Measurements from ENCODE around the gene KLF16. TPM values are rescaled to one million over a fixed set of nuclear protein-coding genes. Genes with fewer than 3 reads are reported as not detected.

KLF16 gene
- 37.0 and 38.1 TPM in 2 replicates for total RNA-seq

DNA sequence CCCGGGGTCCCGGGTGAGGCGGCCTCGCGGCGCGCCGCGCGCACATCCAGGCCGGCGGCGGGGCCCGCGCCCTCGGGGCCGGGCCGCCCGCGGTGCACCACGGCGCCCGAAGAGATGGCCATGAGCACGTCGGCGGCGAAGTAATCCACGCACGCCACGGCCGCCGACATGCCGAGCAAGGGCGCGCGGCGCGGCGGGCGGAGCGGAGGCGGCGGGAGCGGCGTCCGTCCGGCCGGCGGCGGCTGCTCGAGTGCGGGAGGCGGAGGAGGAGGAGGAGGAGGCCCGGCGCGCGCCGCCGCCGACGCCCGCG is at the start of gene KLF16:
Gene KLF16 (minus strand): TSS at position 252 of the 310 bp plus-strand sequence. CDS start 82 bp downstream, at position 170.
- H3K9me3 Mint-ChIP-seq = no peaks in the 10 kb centered on the region
- intact Hi-C loops (cut with micrococcal nuclease) = loop anchor here (5.0 kb wide), 1 partner anchor 234 kb away; the partner anchor contains the start of genes IZUMO4 and MOB3A
- peak within 1 kb of the TSS; percentile 88 for H3K4me3 Mint-ChIP-seq
- peaks cover 6% of the 10 kb centered on the region for H3K36me3 Mint-ChIP-seq (ENCODE audit: low read depth)
- no peaks in the 10 kb centered on the region for H3K27me3 Mint-ChIP-seq
- DNase-seq = no peak
- peaks cover 19% of the 10 kb centered on the region for H3K4me1 Mint-ChIP-seq
- H3K27ac Mint-ChIP-seq = peak within 1 kb of the TSS; percentile 91

DNA sequence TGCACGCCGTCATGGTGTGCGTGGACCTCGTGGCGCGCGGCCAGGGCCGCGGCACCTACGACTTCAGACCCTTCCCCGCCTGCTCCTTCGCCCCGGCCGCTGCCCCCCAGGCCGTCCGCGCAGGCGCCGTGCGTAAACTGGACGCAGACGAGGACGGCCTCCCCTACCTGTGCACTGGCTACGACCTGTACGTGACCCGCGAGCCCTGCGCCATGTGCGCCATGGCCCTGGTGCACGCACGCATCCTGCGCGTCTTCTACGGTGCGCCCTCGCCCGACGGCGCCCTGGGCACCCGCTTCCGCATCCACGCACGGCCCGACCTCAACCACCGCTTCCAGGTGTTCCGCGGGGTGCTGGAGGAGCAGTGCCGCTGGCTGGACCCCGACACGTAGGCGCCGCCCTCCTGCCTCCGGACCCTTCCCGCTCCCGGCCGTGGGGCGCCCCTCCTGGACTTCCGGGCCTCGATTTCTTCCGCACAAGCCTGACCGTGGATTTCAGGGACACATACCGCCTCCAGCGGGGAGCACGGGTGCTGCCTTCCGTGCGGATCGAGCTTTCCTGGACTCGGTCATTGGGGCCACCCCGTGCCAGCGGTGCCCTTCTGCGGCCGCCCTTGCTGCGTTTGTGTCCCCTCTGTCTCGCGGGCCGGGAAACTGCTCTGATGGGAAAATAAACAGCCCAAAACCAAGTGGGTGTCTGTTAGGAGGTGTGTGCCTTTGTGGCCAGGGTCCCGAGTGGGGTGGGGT is 49.6 kb upstream of the KLF16 start:
- peaks cover 11% of the 10 kb centered on the region for H3K36me3 Mint-ChIP-seq (ENCODE audit: low read depth)
- H3K27ac Mint-ChIP-seq = no peak overlapping the region
- H3K4me3 Mint-ChIP-seq = no peak overlapping the region
- intact Hi-C loops (cut with micrococcal nuclease) = no loop called here
- H3K9me3 Mint-ChIP-seq = no peaks in the 10 kb centered on the region
- H3K4me1 Mint-ChIP-seq = peaks cover 9% of the 10 kb centered on the region
- DNase-seq = no peak
- no peaks in the 10 kb centered on the region for H3K27me3 Mint-ChIP-seq

DNA sequence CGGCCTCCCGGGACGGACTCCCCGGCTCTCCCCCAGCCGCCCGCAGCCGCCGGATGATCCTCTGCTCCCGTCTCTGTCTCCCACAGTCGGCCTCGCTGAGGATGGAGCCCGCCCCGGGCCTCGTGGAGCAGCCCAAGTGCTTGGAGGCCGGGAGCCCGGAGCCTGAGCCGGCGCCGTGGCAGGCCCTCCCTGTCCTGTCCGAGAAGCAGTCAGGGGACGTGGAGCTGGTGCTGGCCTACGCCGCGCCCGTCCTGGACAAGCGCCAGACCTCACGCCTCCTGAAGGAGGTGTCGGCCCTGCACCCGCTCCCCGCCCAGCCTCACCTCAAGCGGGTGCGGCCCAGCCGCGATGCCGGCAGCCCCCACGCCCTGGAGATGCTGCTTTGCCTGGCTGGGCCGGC is 48.6 kb upstream of the KLF16 start:
- intact Hi-C loops (cut with micrococcal nuclease) = no loop called here
- Mint-ChIP-seq H3K36me3 (ENCODE audit: low read depth) (peaks cover 11% of the 10 kb centered on the region), H3K4me1 (peaks cover 10% of the 10 kb centered on the region), H3K27ac (no peak overlapping the region), H3K4me3 (no peak overlapping the region), H3K9me3 (no peaks in the 10 kb centered on the region), H3K27me3 (no peaks in the 10 kb centered on the region)
- no peak for DNase-seq

DNA sequence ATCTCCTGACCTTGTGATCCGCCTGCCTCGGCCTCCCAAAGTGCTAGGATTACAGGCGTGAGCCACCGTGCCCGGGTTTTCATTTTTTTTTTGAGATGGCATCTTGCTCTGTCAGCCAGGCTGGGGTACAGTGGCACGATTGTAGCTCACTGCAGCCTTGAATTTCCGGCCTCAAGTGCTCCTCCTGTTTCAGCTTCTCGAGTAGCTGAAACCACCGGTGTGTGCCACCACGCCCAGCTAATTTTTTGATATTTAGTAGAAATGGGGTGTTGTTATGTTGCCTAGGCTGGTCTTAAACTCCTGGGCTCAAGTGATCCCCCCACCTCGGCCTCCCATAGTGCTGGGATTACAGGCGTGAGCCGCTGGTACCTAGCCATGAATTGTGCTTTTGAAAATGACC is 47.7 kb upstream of the KLF16 start:
- DNase-seq = no peak
- H3K36me3 Mint-ChIP-seq (ENCODE audit: low read depth) = peaks cover 11% of the 10 kb centered on the region
- H3K27me3 Mint-ChIP-seq = no peaks in the 10 kb centered on the region
- no peak overlapping the region for H3K4me3 Mint-ChIP-seq
- intact Hi-C loops (cut with micrococcal nuclease) = no loop called here
- H3K4me1 Mint-ChIP-seq = peaks cover 10% of the 10 kb centered on the region
- no peak overlapping the region for H3K27ac Mint-ChIP-seq
- no peaks in the 10 kb centered on the region for H3K9me3 Mint-ChIP-seq

DNA sequence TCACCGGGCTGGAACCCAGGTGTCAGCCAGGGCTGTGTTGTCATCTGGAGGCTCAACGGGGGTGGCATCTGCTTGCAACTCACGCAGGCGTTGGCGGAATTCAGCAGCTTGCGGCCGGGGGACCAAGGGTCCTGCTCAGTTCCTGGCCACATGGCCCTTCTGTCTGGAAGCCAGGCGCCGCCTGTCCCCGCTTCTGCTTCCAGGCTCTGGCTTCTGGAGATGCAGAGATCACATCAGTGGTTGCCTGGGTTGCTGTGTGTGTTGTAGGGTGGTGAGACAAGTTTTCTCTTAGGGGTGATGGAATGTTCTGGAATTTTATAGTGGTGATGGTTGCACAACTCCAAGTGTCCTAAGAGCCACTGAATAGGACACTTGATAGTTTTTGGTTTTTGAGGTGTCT is 46.8 kb upstream of the KLF16 start:
- intact Hi-C loops (cut with micrococcal nuclease) = no loop called here
- no peak overlapping the region for H3K27ac Mint-ChIP-seq
- peaks cover 11% of the 10 kb centered on the region for H3K36me3 Mint-ChIP-seq (ENCODE audit: low read depth)
- H3K4me1 Mint-ChIP-seq = peaks cover 16% of the 10 kb centered on the region
- H3K27me3 Mint-ChIP-seq = no peaks in the 10 kb centered on the region
- DNase-seq = no peak
- no peaks in the 10 kb centered on the region for H3K9me3 Mint-ChIP-seq
- H3K4me3 Mint-ChIP-seq = no peak overlapping the region

DNA sequence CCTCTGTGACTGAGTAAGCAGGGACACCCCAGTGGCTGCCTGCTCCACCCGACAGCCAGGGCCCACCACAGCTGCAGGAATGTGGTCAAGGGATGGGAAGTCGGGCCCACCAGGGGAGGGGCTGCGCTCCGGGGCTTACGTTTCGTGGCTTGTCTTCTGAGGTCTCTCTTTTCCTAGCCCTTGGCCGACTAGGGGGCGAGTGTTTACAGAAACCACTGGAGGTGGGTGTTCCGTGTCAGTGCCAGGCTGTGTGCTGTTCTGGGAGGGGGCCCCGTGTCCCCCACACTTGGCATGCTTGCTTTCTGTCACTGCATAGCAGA is 46.3 kb upstream of the KLF16 start:
- Mint-ChIP-seq H3K27ac (no peak overlapping the region), H3K9me3 (no peaks in the 10 kb centered on the region), H3K36me3 (ENCODE audit: low read depth) (peaks cover 11% of the 10 kb centered on the region), H3K27me3 (no peaks in the 10 kb centered on the region), H3K4me3 (no peak overlapping the region), H3K4me1 (peaks cover 18% of the 10 kb centered on the region)
- no peak for DNase-seq
- intact Hi-C loops (cut with micrococcal nuclease) = no loop called here

DNA sequence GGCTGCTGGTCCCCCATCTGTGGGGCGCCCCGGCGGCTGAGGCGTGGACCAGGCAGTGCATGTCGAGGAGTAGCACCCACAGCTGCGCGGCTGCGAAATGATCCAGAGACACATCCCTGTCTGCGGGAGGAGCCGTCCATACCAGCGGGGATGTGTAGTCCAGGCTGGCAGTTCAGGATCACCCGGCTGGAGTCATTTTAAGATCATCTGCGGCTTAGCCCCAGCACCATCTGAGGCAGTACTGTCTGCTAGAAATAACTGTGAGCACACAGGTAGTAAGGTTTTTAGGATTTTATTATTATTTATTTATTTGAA is 44.9 kb upstream of the KLF16 start:
- Mint-ChIP-seq H3K27ac (no peak overlapping the region), H3K36me3 (ENCODE audit: low read depth) (peaks cover 11% of the 10 kb centered on the region), H3K9me3 (no peaks in the 10 kb centered on the region), H3K4me3 (no peak overlapping the region), H3K27me3 (no peaks in the 10 kb centered on the region), H3K4me1 (peaks cover 31% of the 10 kb centered on the region)
- intact Hi-C loops (cut with micrococcal nuclease) = no loop called here
- no peak for DNase-seq

DNA sequence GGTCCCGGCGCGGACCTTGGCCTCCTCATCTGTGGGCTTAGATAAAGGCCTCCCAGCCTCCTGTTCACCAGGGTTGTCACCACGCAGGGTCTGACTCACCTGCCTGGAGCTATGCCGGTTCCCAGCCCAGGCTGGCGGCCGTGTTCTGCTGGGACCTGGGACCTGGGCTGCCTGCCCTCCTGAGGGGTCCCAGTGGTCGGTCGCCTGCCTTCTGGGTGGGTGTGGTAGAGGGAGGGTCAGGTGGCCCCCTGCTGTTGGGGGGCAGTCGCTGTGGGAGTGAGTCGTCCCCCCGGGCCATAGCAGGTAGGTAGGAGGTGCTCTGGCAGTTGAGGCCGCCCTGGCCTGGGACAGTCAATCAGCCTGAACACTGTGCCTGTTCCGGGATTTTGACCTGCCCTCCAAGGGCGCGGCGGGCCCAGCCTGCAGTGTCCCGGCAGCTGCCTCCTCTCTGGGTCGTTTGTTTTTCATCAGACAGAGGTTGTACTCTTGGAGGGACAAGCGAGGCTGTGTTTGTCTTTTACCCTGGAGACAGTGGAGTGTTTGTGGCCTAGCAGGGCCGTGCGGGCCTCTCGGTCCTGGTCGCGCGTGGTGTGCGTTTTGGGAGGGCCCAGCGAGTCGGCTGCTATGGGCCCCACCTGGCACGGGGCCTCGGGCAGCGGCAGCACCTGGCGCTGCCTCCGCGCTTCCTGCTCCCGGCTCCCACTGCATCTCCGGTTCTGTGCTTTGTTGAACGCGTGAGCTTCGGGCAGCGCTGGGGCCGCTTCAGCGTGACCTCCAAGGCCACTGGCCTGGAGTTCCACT is 44.4 kb upstream of the KLF16 start:
- Mint-ChIP-seq H3K4me3 (no peak overlapping the region), H3K9me3 (no peaks in the 10 kb centered on the region), H3K27me3 (no peaks in the 10 kb centered on the region), H3K4me1 (peaks cover 35% of the 10 kb centered on the region), H3K27ac (no peak overlapping the region), H3K36me3 (ENCODE audit: low read depth) (peaks cover 8% of the 10 kb centered on the region)
- intact Hi-C loops (cut with micrococcal nuclease) = no loop called here
- no peak for DNase-seq

DNA sequence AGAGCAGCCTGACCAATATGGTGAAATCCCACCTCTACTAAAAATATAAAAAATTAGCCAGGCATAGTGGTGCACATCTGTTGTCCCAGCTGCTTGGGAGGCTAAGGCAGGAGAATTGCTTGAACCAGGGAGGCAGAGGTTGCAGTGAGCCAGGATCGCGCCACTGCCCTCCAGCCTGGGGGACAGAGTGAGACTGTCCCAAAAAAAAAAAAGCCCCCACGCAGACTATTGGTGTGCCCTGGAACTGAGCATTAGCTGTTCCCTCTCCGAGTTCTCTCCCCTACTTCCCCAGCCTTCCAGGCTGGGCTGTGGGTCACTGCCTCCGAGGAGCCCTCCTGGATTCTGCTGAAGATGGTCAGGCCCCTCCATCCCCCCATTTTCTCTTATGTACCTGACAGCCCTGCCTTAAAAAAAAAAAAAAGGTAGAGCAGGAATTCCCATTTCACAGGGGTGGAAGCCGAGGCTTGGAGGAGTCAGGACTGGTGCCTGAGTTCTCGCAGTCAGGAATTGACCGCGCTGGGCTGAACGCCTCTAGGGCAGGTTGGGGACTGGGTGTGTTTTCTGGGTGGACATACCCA is 43.7 kb upstream of the KLF16 start:
- intact Hi-C loops (cut with micrococcal nuclease) = no loop called here
- Mint-ChIP-seq H3K27ac (peak overlapping the region; percentile 25), H3K36me3 (ENCODE audit: low read depth) (peaks cover 8% of the 10 kb centered on the region), H3K4me3 (peak overlapping the region; percentile 60), H3K9me3 (no peaks in the 10 kb centered on the region), H3K4me1 (peaks cover 35% of the 10 kb centered on the region), H3K27me3 (no peaks in the 10 kb centered on the region)
- no peak for DNase-seq

DNA sequence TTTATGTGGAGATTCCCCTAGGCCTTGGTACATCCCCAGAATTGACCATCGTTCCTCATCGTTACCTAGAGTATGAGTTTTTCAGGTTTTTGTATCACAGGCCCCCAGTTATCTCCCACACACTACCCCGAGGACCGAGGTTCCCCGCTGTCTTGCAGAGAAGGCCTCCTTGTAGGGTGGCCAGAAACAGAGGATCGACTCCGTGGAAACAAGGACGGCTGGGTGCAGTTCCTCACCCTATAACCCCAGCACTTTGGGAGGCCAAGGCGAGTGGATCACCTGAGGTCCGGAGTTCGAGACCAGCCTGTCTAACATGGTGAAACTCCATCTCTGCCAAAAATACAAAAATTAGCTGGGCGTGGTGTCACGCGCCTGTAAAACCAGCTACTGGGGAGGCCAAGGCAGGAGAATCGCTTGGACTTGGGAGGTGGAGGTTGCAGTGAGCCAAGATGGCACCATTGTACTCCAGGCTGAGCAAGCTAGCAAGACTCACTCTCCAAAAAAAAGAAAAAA is 42.5 kb upstream of the KLF16 start:
- Mint-ChIP-seq H3K36me3 (ENCODE audit: low read depth) (peaks cover 8% of the 10 kb centered on the region), H3K27ac (peak overlapping the region; percentile 91), H3K4me3 (peak overlapping the region; percentile 94), H3K4me1 (peaks cover 35% of the 10 kb centered on the region), H3K9me3 (no peaks in the 10 kb centered on the region), H3K27me3 (no peaks in the 10 kb centered on the region)
- intact Hi-C loops (cut with micrococcal nuclease) = loop anchor here (1.0 to 2.0 kb wide), 4 partner anchors 21 to 51 kb away; partner anchors contain the start of genes ABHD17A and CSNK1G2
- no peak for DNase-seq

DNA sequence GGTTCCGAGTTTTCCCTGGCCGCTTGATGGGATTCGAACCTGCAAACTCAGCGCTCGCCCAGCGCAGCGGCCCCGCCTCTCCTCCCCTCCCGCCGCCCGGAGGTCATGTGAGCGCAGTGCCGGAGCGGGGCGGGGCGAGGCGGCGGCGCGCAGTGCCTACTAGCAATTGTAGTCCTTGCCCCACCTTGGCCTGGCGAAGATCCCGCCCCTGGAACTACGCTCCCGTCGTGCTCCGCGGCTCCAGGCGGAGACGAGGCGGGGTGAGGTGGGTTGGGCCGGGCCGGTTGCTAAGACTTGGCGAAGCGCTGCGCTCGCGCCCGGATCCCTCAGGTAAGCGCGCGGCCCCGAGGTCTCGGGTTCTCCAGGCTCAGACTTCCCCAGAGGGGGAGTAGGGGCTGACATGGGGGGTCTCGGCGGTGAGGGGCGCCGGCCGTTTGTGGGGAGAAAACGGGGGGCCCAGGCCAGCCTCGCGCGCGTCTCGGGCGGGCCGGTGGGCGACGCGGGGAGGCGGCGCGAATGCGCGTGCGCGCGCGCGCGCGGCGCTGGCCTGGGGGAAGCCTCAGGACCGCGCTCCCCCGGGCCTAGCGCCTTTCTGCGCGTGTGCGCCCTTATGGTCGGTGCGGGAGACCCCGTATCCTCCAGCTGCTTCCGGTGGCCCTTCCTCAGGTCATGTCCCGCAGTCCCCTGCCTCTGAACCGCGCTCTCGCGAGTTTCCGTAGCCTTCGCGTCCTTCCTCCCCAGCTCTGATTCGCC is 41.9 kb upstream of the KLF16 start, which contains the start of the genes ADAT3 and SCAMP4:
Gene ADAT3 (plus strand): TSS at position 290 of the 753 bp plus-strand sequence. CDS start 6,649 bp downstream, outside the sequence.
Gene SCAMP4 (plus strand): TSS at position 290 of the 753 bp plus-strand sequence. CDS start 9,621 bp downstream, outside the sequence.
- no peaks in the 10 kb centered on the region for H3K9me3 Mint-ChIP-seq
- H3K27me3 Mint-ChIP-seq = no peaks in the 10 kb centered on the region
- peak within 1 kb of the TSS; percentile 91 for H3K27ac Mint-ChIP-seq
- intact Hi-C loops (cut with micrococcal nuclease) = loop anchor here (1.0 to 2.0 kb wide), 4 partner anchors 20 to 50 kb away; partner anchors contain the start of genes ABHD17A and CSNK1G2
- H3K36me3 Mint-ChIP-seq (ENCODE audit: low read depth) = peaks cover 7% of the 10 kb centered on the region
- peaks cover 34% of the 10 kb centered on the region for H3K4me1 Mint-ChIP-seq
- H3K4me3 Mint-ChIP-seq = peak within 1 kb of the TSS; percentile 94
- peak; percentile 100 for DNase-seq

DNA sequence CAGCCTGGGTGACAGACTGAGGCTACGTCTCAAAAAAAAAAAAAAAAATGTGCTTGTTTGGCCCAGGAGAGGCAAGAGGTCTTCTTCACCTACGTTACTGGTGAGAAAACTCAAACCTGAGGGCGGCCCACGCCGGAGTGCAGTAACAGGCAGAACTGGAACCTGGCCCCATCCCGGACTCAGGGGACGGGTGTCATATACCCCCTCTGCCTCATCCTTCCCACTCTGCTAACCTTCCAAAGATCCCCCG is 41.4 kb upstream of the KLF16 start:
- intact Hi-C loops (cut with micrococcal nuclease) = loop anchor here (1.0 to 2.0 kb wide), 4 partner anchors 19 to 50 kb away; partner anchors contain the start of genes ABHD17A and CSNK1G2
- DNase-seq = no peak

DNA sequence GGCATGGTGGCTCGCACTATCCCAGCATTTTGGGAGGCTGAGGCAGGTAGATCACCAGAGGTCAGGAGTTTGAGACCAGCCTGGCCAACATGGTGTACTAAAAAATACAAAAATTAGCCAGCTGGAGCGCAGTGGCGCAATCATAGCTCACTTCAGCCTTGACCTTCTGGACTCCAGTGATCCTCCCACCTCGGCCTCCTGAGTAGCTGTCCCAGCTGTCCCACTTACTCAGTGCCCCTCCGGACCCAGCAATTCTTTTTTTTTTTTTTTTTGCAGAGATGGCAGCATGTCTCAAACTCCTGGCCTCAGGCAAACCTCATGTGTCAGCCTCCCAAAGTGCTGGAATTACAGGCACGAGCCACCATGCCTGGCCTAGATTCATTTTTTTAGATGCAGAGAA is 39.5 kb upstream of the KLF16 start:
- Mint-ChIP-seq H3K9me3 (no peaks in the 10 kb centered on the region), H3K4me1 (peaks cover 29% of the 10 kb centered on the region), H3K27ac (peak overlapping the region; percentile 57), H3K27me3 (no peaks in the 10 kb centered on the region), H3K36me3 (ENCODE audit: low read depth) (peaks cover 2% of the 10 kb centered on the region), H3K4me3 (peak overlapping the region; percentile 45)
- no peak for DNase-seq
- intact Hi-C loops (cut with micrococcal nuclease) = no loop called here

More for the DNA sequence above, 41.4 kb upstream of the KLF16 start:
- no peaks in the 10 kb centered on the region for H3K9me3 Mint-ChIP-seq
- peaks cover 5% of the 10 kb centered on the region for H3K36me3 Mint-ChIP-seq (ENCODE audit: low read depth)
- H3K27me3 Mint-ChIP-seq = no peaks in the 10 kb centered on the region
- H3K4me3 Mint-ChIP-seq = peak overlapping the region; percentile 94
- H3K4me1 Mint-ChIP-seq = peaks cover 32% of the 10 kb centered on the region
- peak overlapping the region; percentile 87 for H3K27ac Mint-ChIP-seq
